Measurements from ENCODE around the gene RTL9.

DNA sequence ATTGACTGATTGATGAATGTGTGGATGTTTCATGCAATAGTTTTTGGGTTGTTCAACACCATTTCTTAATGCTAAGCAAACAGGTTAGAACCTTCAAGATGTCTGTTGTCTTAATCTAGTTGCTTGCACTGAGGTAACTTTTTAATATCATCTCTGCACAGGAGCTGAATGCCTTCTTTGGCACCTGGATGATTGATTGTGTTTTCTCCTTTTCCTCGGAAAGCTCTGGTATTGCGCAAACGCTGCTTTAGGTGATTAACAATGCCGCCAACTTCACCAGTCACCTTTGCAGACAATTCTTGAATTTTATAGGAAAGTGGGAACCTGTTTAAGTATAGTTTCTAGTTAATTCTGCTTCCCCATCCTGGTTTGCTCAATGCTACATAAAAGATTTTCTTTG, 48.2 kb downstream of the RTL9 start:
- TF ChIP-seq, protein P1, sequence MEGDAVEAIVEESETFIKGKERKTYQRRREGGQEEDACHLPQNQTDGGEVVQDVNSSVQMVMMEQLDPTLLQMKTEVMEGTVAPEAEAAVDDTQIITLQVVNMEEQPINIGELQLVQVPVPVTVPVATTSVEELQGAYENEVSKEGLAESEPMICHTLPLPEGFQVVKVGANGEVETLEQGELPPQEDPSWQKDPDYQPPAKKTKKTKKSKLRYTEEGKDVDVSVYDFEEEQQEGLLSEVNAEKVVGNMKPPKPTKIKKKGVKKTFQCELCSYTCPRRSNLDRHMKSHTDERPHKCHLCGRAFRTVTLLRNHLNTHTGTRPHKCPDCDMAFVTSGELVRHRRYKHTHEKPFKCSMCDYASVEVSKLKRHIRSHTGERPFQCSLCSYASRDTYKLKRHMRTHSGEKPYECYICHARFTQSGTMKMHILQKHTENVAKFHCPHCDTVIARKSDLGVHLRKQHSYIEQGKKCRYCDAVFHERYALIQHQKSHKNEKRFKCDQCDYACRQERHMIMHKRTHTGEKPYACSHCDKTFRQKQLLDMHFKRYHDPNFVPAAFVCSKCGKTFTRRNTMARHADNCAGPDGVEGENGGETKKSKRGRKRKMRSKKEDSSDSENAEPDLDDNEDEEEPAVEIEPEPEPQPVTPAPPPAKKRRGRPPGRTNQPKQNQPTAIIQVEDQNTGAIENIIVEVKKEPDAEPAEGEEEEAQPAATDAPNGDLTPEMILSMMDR (IDR thresholded peaks at IDR 0.05), result no peak
- TF ChIP-seq POLR2A (IDR thresholded peaks at IDR 0.05) (no peak), POLR2AphosphoS5 (IDR thresholded peaks at IDR 0.05) (no peak), EP300 (IDR thresholded peaks at IDR 0.05) (no peak)

All from stomach (tissue), 4 donors.